Esophagus squamous epithelium (tissue), 5 donors: ENCODE data around the gene L1TD1. TPM values are rescaled to one million over a fixed set of nuclear protein-coding genes. Genes with fewer than 3 reads are reported as not detected.

Experiments used
- DNase-seq: peaks from one replicate; lab custom pipeline; 2025; lab: John Stamatoyannopoulos, UW
- H3K27ac ChIP-seq, 4 donors: fragments of 200-600 bp; sonication (generic); one replicate each; pipeline ENCODE4 v1.5.1; 2016 to 2019; ENCODE audit warnings: mild to moderate bottlenecking in 1 of 4
- H3K27me3 ChIP-seq, 4 donors: fragments of 200-600 bp; sonication (generic); 1 replicate in 3 of 4; 2 replicates in 1 of 4; pipeline versions ENCODE4 v1.5.1 to v1.6.0; 2017 to 2021; ENCODE audit warnings: antibody characterized with exemption in 1 of 4
- H3K36me3 ChIP-seq, 3 donors: fragments of 200-600 bp; sonication (generic); one replicate each; pipeline ENCODE4 v1.5.1; 2016 to 2019
- H3K4me1 ChIP-seq, 3 donors: fragments of 200-600 bp; sonication (generic); one replicate each; pipeline ENCODE4 v1.5.1; 2017 to 2019
- H3K4me3 ChIP-seq, 4 donors: fragments of 200-600 bp; sonication (generic); 1 replicate in 3 of 4; 2 replicates in 1 of 4; pipeline ENCODE4 v1.5.1; 2016 to 2019; ENCODE audit warnings: mild to moderate bottlenecking in 2 of 4, moderate library complexity in 1 of 4
- H3K9me3 ChIP-seq, 3 donors: fragments of 200-600 bp; sonication (generic); one replicate each; pipeline ENCODE4 v1.5.1; 2016 to 2019
- CTCF ChIP-seq, 6 experiments: fragments of 450-650 bp in 4 of 6; fragments of 200-600 bp in 2 of 6; sonication (generic) in 2 of 6; IDR thresholded peaks; one replicate each; pipeline ENCODE4 v1.5.1; 2016 to 2019; ENCODE audit warnings: antibody characterized with exemption in 6 of 6, mild to moderate bottlenecking in 4 of 6, moderate library complexity in 4 of 6
- POLR2A ChIP-seq, 4 donors: fragments of 450-650 bp; IDR thresholded peaks; one replicate each; pipeline ENCODE4 v1.6.1; 2017; ENCODE audit warnings: antibody characterized with exemption in 4 of 4, mild to moderate bottlenecking in 4 of 4, moderate library complexity in 3 of 4
- WGBS, 2 donors: methylation state at CpG; one replicate each; pipeline ENCODE4 v1.1.5; 2018; 5-methylcytosine and 5-hydroxymethylcytosine counted together
- intact Hi-C: fragments of 100-400 bp; cut with DNase I; formaldehyde crosslinking; loops from one replicate; pipeline ENCODE4 v1.15.0; 2022
- total RNA-seq, 4 donors: library from RNA; depleted of rRNA; stranded (reverse); fragments of >200 nt; gene quantifications; one replicate each; pipeline ENCODE4 v1.1.0, GENCODE V29; 2016
- donor health status: DM: yes; HTN: yes; CAD: no.

Gene L1TD1
- total RNA-seq, 4 donors from 2014 or later = under 0.01 to 0.08 TPM; not detected in 2

GRCh38 chr1:62250126-62250726 lies 55.6 kb downstream of the L1TD1 start:
- Histone ChIP-seq H3K9me3 (no peaks in the 10 kb centered on the region), H3K27ac (no peak overlapping the region), H3K4me1 (no peaks in the 10 kb centered on the region), H3K36me3 (no peaks in the 10 kb centered on the region), H3K27me3 (no peaks in the 10 kb centered on the region), H3K4me3 (no peak overlapping the region)
- WGBS, 2 donors = 62 to 69% methylated on average over 7 to 8 of the region's 10 CpGs
- intact Hi-C loops = no loop called here
- TF ChIP-seq CTCF (IDR thresholded peaks at IDR 0.05) = no peak
- TF ChIP-seq POLR2A (IDR thresholded peaks at IDR 0.05) = no peak
- DNase-seq = no peak

GRCh38 chr1:62259551-62259950 lies 64.9 kb downstream of the L1TD1 start:
- 93% methylated on average over 4 of the region's 4 CpGs for WGBS, 2 donors
- peaks cover 0 to 5% (median 0%) of the 10 kb centered on the region in 4 donors for H3K27me3 ChIP-seq
- no peak for DNase-seq
- H3K9me3 ChIP-seq = no peaks in the 10 kb centered on the region
- no peak overlapping the region for H3K27ac ChIP-seq
- no peaks in the 10 kb centered on the region for H3K4me1 ChIP-seq
- TF ChIP-seq POLR2A (IDR thresholded peaks at IDR 0.05) = no peak
- no peak overlapping the region for H3K4me3 ChIP-seq
- intact Hi-C loops = no loop called here
- no peaks in the 10 kb centered on the region for H3K36me3 ChIP-seq

GRCh38 chr1:62260688-62261087 lies 66.0 kb downstream of the L1TD1 start:
- 79 to 81% methylated on average over 3 of the region's 3 CpGs for WGBS, 2 donors
- no peak overlapping the region for H3K4me3 ChIP-seq
- H3K9me3 ChIP-seq = no peaks in the 10 kb centered on the region
- H3K27ac ChIP-seq = no peak overlapping the region
- peaks cover 0 to 5% (median 0%) of the 10 kb centered on the region in 4 donors for H3K27me3 ChIP-seq
- intact Hi-C loops = no loop called here
- DNase-seq = no peak
- H3K36me3 ChIP-seq = no peaks in the 10 kb centered on the region
- H3K4me1 ChIP-seq = no peaks in the 10 kb centered on the region
- TF ChIP-seq CTCF (IDR thresholded peaks at IDR 0.05) (no peak), POLR2A (IDR thresholded peaks at IDR 0.05) (no peak)

Other genes starting within 250 kb of the L1TD1 start
- gene KANK4, start 124.6 kb downstream of the L1TD1 start, total RNA-seq = under 1 TPM in 1 of 4 donors, not detected in 3; 0.19 TPM
- gene USP1, start 242.2 kb downstream of the L1TD1 start, total RNA-seq = 10 to 100 TPM; 14.6 to 31.3 (median 24.7) TPM